ENCODE data around the gene RAMP2. TPM values are rescaled to one million over a fixed set of nuclear protein-coding genes. Genes with fewer than 3 reads are reported as not detected.

The RAMP2 gene
- total and polyA plus RNA-seq, 2 of the 13 experiments (the other 11 are each of a cell fraction or from before 2014, with no cell fraction given): 1.4 to 5.2 TPM

GRCh38 chr17:42779936-42780850 is 19.2 kb downstream of the RAMP2 start, which contains the start of gene WNK4 (continued):
- TF ChIP-seq RORA (CRISPR knock-in tag; IDR thresholded peaks at IDR 0.05) (no peak), BRCA1 (CRISPR knock-in tag; IDR thresholded peaks at IDR 0.05) (no peak), ZNF550 (CRISPR knock-in tag; IDR thresholded peaks at IDR 0.05; ENCODE audit: borderline replicate concordance) (no peak), MEIS2 (CRISPR knock-in tag; IDR thresholded peaks at IDR 0.05) (no peak; the same call in 1 of the 2 replicates), CREB3 (CRISPR knock-in tag; IDR thresholded peaks at IDR 0.05) (peak; percentile 79), ZNF281 (CRISPR knock-in tag; IDR thresholded peaks at IDR 0.05; ENCODE audit: borderline replicate concordance) (peak; percentile 52; the same call in 1 of the 2 replicates), MLXIP (CRISPR knock-in tag; IDR thresholded peaks at IDR 0.05; ENCODE audit: borderline replicate concordance) (no peak), ZNF414 (CRISPR knock-in tag; IDR thresholded peaks at IDR 0.05) (peak; percentile 75; the same call in 1 of the 2 replicates), HHEX (CRISPR knock-in tag; IDR thresholded peaks at IDR 0.05) (peak; percentile 72; the same call in 1 of the 2 replicates), ARNTL (CRISPR knock-in tag; IDR thresholded peaks at IDR 0.05) (peak; percentile 78; the same call in 1 of the 2 replicates), IKZF5 (CRISPR knock-in tag; IDR thresholded peaks at IDR 0.05) (peak; percentile 77), ATAD3A (CRISPR knock-in tag; IDR thresholded peaks at IDR 0.05) (no peak), GATAD2A (CRISPR knock-in tag; IDR thresholded peaks at IDR 0.05) (peak; percentile 96), CBX5 (CRISPR knock-in tag; IDR thresholded peaks at IDR 0.05; ENCODE audit: borderline replicate concordance) (no peak; the same call in 1 of the 2 replicates), ZNF451 (CRISPR knock-in tag; IDR thresholded peaks at IDR 0.05) (peak; percentile 40), ZBTB38 (CRISPR knock-in tag; IDR thresholded peaks at IDR 0.05) (peak; percentile 24; the same call in 1 of the 2 replicates), PHF21A (CRISPR knock-in tag; IDR thresholded peaks at IDR 0.05) (peak; percentile 89), SAFB2 (CRISPR knock-in tag; IDR thresholded peaks at IDR 0.05; ENCODE audit: borderline replicate concordance, low read depth) (peak; percentile 61), ZNF879 (CRISPR knock-in tag; IDR thresholded peaks at IDR 0.05) (no peak), HES4 (CRISPR knock-in tag; IDR thresholded peaks at IDR 0.05; ENCODE audit: borderline replicate concordance) (peak; percentile 91), ZNF772 (CRISPR knock-in tag; IDR thresholded peaks at IDR 0.05) (peak; percentile 97)
